ENCODE measurements around the gene MPPED1. TPM values are rescaled to one million over a fixed set of nuclear protein-coding genes. Genes with fewer than 3 reads are reported as not detected.

Gene MPPED1
- total RNA-seq, 2 experiments from 2014 or later: not detected

DNA sequence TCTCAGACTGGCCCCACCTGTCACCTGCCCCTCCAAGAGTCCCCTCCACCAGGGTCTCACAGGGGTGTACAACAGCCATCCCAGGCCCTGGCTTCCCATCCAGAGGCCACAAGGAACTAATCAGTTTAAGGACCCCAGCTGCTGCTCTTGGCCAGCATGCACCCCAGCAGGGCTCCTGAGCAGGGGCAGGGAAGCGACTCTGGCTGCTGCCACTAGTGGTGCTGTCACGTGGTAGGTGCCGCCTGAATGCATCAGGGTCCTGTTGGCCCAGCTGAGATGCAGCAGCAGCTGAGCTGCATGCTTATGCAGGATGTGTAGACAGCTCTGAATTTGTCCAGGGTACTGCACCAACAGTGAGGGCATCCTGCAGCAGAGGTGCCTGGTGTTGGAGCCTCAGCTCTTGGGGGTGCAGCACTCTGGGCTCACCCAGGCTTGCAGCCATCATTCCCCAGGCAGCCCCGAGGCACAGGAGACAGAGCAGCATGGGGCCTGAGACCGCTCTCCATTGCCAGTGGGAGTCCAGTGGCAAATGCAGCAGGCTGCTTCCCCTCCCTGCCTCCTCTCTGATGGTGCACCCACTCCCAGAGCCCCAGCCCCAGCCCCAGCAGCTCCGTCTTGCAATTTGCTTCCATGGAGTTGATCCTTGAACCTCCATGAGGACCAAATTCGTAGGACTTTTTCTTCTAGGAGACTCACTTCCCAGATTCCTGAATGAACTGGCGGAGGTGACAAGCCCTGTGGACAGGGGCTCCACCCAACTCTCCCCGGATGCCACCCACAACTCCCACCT, 98.7 kb downstream of the MPPED1 start:
- CTCF ChIA-PET: no interaction called here
- no peaks in the 10 kb centered on the region for H3K9me3 Mint-ChIP-seq
- no peak for DNase-seq
- no peaks in the 10 kb centered on the region for H3K27me3 Mint-ChIP-seq (ENCODE audit: low read depth)
- intact Hi-C loops (cut with micrococcal nuclease): no loop called here
- H3K4me1 Mint-ChIP-seq (ENCODE audit: low read depth): no peaks in the 10 kb centered on the region
- no peak overlapping the region for H3K4me3 Mint-ChIP-seq
- H3K27ac Mint-ChIP-seq: no peak overlapping the region
- H3K36me3 Mint-ChIP-seq (ENCODE audit: low read depth): no peaks in the 10 kb centered on the region

- intact Hi-C loops (cut with micrococcal nuclease): no loop called here
- H3K27me3 Mint-ChIP-seq (ENCODE audit: low read depth): no peaks in the 10 kb centered on the region
- H3K9me3 Mint-ChIP-seq: no peaks in the 10 kb centered on the region
- H3K36me3 Mint-ChIP-seq (ENCODE audit: low read depth): no peaks in the 10 kb centered on the region
- CTCF ChIA-PET: no interaction called here
- no peak overlapping the region for H3K4me3 Mint-ChIP-seq
- DNase-seq: no peak
- H3K4me1 Mint-ChIP-seq (ENCODE audit: low read depth): no peaks in the 10 kb centered on the region
- no peak overlapping the region for H3K27ac Mint-ChIP-seq
Measured at GRCh38 chr22:43511276-43511910, 99.6 kb downstream of the MPPED1 start.

- H3K27ac Mint-ChIP-seq: no peak overlapping the region
- peaks cover 2% of the 10 kb centered on the region for H3K27me3 Mint-ChIP-seq (ENCODE audit: low read depth)
- H3K36me3 Mint-ChIP-seq (ENCODE audit: low read depth): no peaks in the 10 kb centered on the region
- intact Hi-C loops (cut with micrococcal nuclease): no loop called here
- no peaks in the 10 kb centered on the region for H3K9me3 Mint-ChIP-seq
- DNase-seq: no peak
- CTCF ChIA-PET: no interaction called here
- H3K4me3 Mint-ChIP-seq: no peak overlapping the region
- no peaks in the 10 kb centered on the region for H3K4me1 Mint-ChIP-seq (ENCODE audit: low read depth)
Measured at GRCh38 chr22:43512279-43512678, 100.5 kb downstream of the MPPED1 start.

DNA sequence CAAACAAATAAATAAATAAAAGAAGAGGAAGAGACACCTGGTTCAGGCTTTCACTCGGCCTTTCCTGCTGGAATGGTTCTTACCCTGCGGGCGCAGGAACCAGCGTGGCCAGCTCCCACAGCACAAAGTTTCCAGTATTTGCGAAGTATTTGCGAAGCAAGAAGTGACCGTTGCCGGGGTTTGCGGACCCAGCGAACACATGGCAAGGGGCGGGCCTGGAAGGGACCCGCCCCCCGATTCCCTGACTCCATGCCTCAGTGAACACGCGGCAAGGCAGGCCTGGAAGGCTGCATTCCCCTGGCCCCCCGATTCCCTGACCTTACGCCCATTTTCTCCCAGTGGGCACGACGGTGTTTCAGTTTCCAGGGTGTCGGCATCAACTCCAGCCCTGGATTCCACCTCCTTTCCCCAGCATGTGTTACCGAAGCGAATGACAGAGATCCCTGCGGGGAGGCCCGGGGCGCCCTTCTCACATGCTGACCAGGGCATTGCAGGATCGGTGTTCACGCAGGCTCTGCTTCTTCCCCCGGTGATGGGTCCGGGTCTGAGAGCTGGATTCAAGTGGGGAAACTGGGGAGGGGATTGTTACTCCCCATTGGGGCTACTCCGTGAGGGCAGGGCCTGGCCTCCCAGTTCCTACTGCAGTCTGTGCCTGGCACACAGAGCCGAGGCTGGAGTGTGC, 102.8 kb downstream of the MPPED1 start:
- Mint-ChIP-seq H3K27me3 (ENCODE audit: low read depth) (peaks cover 8% of the 10 kb centered on the region), H3K9me3 (no peaks in the 10 kb centered on the region), H3K4me1 (ENCODE audit: low read depth) (no peaks in the 10 kb centered on the region), H3K4me3 (no peak overlapping the region), H3K27ac (no peak overlapping the region), H3K36me3 (ENCODE audit: low read depth) (no peaks in the 10 kb centered on the region)
- no peak for DNase-seq
- intact Hi-C loops (cut with micrococcal nuclease): no loop called here
- CTCF ChIA-PET: interaction anchor here (0.7 kb wide), 1 partner anchor 285 kb away, joined by 3 read pairs; no protein-coding TSS in a partner anchor

DNA sequence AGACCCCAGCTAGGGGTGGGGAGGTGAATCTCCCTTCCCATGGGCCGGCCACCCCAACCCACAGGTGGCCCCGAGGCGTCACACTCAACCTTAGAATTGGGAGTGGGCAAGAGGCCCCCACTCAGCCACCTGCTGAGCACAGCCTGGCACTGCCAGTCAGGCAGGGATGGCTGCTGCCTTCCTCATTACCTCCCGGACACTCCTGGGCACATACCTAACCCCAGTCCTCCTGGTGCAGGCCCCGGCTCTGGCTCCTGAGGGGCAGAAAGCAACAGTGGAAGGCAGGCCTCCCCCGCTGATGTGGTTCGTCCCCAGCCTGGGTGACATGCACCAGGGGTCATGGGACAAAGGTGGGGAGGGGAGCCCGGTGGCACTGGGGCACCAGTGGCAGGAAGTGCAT, 103.6 kb downstream of the MPPED1 start:
- Mint-ChIP-seq H3K9me3 (no peaks in the 10 kb centered on the region), H3K4me3 (no peak overlapping the region), H3K36me3 (ENCODE audit: low read depth) (no peaks in the 10 kb centered on the region), H3K27ac (no peak overlapping the region), H3K27me3 (ENCODE audit: low read depth) (peaks cover 8% of the 10 kb centered on the region), H3K4me1 (ENCODE audit: low read depth) (peaks cover 3% of the 10 kb centered on the region)
- CTCF ChIA-PET: no interaction called here
- no peak for DNase-seq
- intact Hi-C loops (cut with micrococcal nuclease): no loop called here

DNA sequence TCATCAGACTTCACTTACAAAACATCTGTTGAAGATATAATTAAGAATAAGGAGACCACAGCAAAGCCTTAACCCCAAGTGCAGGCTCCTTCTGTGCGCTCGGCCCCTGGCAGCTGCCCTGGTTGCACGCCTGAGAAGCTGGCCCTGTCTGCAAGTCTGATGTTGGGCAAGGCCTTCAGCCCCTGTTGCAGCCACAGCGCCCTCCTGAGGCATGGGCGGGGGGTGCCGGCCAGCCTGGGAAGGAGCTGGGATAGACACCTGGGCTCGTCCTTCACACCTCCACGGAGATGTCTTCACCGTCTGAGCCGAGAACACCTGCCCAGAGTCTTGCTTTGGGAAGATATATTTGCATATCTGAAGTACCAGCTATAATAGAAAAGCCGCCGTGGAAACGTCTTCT, 104.1 kb downstream of the MPPED1 start:
- H3K4me3 Mint-ChIP-seq: no peak overlapping the region
- no peaks in the 10 kb centered on the region for H3K36me3 Mint-ChIP-seq (ENCODE audit: low read depth)
- intact Hi-C loops (cut with micrococcal nuclease): no loop called here
- H3K27me3 Mint-ChIP-seq (ENCODE audit: low read depth): peaks cover 8% of the 10 kb centered on the region
- CTCF ChIA-PET: no interaction called here
- H3K27ac Mint-ChIP-seq: no peak overlapping the region
- no peaks in the 10 kb centered on the region for H3K9me3 Mint-ChIP-seq
- H3K4me1 Mint-ChIP-seq (ENCODE audit: low read depth): peaks cover 7% of the 10 kb centered on the region
- no peak for DNase-seq

DNA sequence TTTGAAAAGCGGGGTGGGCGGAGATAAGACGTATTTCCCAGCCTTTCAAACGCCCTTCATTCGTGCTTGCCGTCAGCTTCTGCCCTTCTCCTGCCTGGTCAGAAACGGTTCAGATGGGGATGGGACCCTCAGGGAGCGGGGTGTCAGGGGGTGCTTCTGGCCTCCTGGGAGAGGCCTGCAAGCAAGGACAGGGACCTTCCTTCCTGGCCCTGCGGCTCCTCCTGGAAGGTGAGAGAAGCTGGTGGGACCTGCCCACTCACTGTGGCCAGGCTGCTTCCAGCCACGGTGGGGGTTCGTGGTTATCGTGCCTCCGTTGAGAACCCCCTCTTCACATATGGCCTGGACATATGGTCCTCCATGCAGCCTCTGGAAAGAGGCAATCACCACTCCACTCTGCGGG, 104.6 kb downstream of the MPPED1 start:
- DNase-seq: no peak
- Mint-ChIP-seq H3K4me1 (ENCODE audit: low read depth) (peaks cover 12% of the 10 kb centered on the region), H3K4me3 (no peak overlapping the region), H3K27me3 (ENCODE audit: low read depth) (peaks cover 8% of the 10 kb centered on the region), H3K27ac (no peak overlapping the region), H3K9me3 (no peaks in the 10 kb centered on the region), H3K36me3 (ENCODE audit: low read depth) (no peaks in the 10 kb centered on the region)
- CTCF ChIA-PET: no interaction called here
- intact Hi-C loops (cut with micrococcal nuclease): no loop called here

GRCh38 chr22:43516996-43517635, 105.3 kb downstream of the MPPED1 start:
- Mint-ChIP-seq H3K4me1 (ENCODE audit: low read depth) (peaks cover 12% of the 10 kb centered on the region), H3K36me3 (ENCODE audit: low read depth) (no peaks in the 10 kb centered on the region), H3K27ac (no peak overlapping the region), H3K27me3 (ENCODE audit: low read depth) (peaks cover 8% of the 10 kb centered on the region), H3K4me3 (no peak overlapping the region), H3K9me3 (no peaks in the 10 kb centered on the region)
- CTCF ChIA-PET: no interaction called here
- DNase-seq: no peak
- intact Hi-C loops (cut with micrococcal nuclease): no loop called here

- Mint-ChIP-seq H3K4me1 (ENCODE audit: low read depth) (peaks cover 12% of the 10 kb centered on the region), H3K9me3 (no peaks in the 10 kb centered on the region), H3K27me3 (ENCODE audit: low read depth) (peaks cover 16% of the 10 kb centered on the region), H3K27ac (peak overlapping the region; percentile 34), H3K4me3 (no peak overlapping the region), H3K36me3 (ENCODE audit: low read depth) (no peaks in the 10 kb centered on the region)
- intact Hi-C loops (cut with micrococcal nuclease): no loop called here
- peak; percentile 10 for DNase-seq
- CTCF ChIA-PET: no interaction called here
Measured at GRCh38 chr22:43520632-43521039, 108.8 kb downstream of the MPPED1 start.

GRCh38 chr22:43521716-43522115, 109.9 kb downstream of the MPPED1 start:
- H3K36me3 Mint-ChIP-seq (ENCODE audit: low read depth): no peaks in the 10 kb centered on the region
- H3K4me3 Mint-ChIP-seq: no peak overlapping the region
- no peak for DNase-seq
- peaks cover 17% of the 10 kb centered on the region for H3K27me3 Mint-ChIP-seq (ENCODE audit: low read depth)
- no peak overlapping the region for H3K27ac Mint-ChIP-seq
- no peaks in the 10 kb centered on the region for H3K9me3 Mint-ChIP-seq
- peaks cover 12% of the 10 kb centered on the region for H3K4me1 Mint-ChIP-seq (ENCODE audit: low read depth)
- CTCF ChIA-PET: no interaction called here
- intact Hi-C loops (cut with micrococcal nuclease): no loop called here

DNA sequence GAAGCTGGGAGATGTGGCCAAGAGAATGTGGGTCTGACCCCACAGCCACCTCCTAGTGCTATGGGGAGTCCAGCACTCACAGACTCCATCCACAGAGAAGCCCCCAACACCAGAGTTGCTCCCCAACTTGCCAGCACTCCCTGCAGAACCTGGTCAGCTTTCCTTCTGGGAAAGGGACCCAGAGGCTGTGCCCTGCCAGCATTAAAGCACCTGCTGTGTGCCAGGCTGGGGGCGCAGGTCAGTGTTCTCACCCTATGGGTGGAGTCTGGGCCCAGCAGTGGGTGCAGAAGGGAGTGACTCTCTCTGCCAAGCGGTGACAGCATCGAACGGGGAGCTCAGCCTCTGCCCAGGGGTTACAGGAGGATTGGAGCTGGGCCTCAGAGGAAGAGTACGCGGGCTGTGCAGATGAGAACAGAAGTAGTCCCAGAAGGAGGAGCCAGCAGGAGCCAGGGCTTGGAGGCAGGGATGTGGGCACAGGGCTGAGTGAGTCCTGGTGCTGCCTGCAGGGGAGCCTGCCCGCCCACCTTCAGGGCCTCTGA, 114.4 kb downstream of the MPPED1 start:
- no peaks in the 10 kb centered on the region for H3K36me3 Mint-ChIP-seq (ENCODE audit: low read depth)
- peaks cover 1% of the 10 kb centered on the region for H3K4me1 Mint-ChIP-seq (ENCODE audit: low read depth)
- no peak overlapping the region for H3K4me3 Mint-ChIP-seq
- no peaks in the 10 kb centered on the region for H3K9me3 Mint-ChIP-seq
- intact Hi-C loops (cut with micrococcal nuclease): no loop called here
- CTCF ChIA-PET: no interaction called here
- no peak overlapping the region for H3K27ac Mint-ChIP-seq
- DNase-seq: no peak
- peaks cover 16% of the 10 kb centered on the region for H3K27me3 Mint-ChIP-seq (ENCODE audit: low read depth)

DNA sequence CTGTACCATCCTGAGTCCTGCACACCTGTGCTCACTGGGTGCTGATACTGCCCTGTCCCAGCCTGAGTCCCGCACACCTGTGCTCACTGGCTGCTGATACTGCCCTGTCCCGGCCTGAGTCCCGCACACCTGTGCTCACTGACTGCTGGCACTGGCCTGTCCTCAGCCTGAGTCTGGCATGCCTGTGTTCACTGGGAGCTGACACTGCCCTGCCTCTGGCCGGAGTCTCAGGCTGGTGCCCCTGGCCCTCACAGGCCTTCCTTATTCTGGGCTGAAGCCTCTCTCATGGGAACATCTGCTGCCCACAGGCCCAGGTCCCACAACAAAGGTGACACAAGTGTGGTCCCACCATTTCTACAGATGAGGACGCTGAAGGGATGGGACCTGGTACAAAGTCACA, 115.1 kb downstream of the MPPED1 start:
- H3K27me3 Mint-ChIP-seq (ENCODE audit: low read depth): peaks cover 16% of the 10 kb centered on the region
- H3K36me3 Mint-ChIP-seq (ENCODE audit: low read depth): no peaks in the 10 kb centered on the region
- H3K4me1 Mint-ChIP-seq (ENCODE audit: low read depth): no peaks in the 10 kb centered on the region
- H3K27ac Mint-ChIP-seq: no peak overlapping the region
- intact Hi-C loops (cut with micrococcal nuclease): no loop called here
- H3K9me3 Mint-ChIP-seq: no peaks in the 10 kb centered on the region
- H3K4me3 Mint-ChIP-seq: no peak overlapping the region
- DNase-seq: no peak
- CTCF ChIA-PET: no interaction called here

All from activated naive CD4-positive, alpha-beta T cell treated with anti-CD3 and anti-CD28 coated beads for 36 hours (primary cell).